Effector memory CD8-positive, alpha-beta T cell (primary cell): Measurements from ENCODE around the gene RPS6KC1.

Source experiments
- ATAC-seq: fragments of 150-1000 bp; cut with Tn5 transposase; replicated peaks from 2 replicates; pipeline ENCODE4 v1.10.0; 2021; ENCODE audit warnings: mild to moderate bottlenecking, moderate library complexity
- DNase-seq, 3 experiments: peaks; one replicate each; pipeline ENCODE4 v3.0.0; 2021
- H3K27ac Mint-ChIP-seq, 2 donors: one replicate each; pipeline ENCODE4 v1.8.0; 2022; ENCODE audit warnings: mild to moderate bottlenecking in 2 of 2, mixed read lengths in 2 of 2, moderate library complexity in 2 of 2
- H3K27me3 Mint-ChIP-seq, 2 donors: one replicate each; pipeline ENCODE4 v1.8.0; 2022; ENCODE audit warnings: mixed read lengths in 2 of 2
- H3K36me3 Mint-ChIP-seq: one replicate; pipeline ENCODE4 v1.8.0; 2022; ENCODE audit warnings: mild to moderate bottlenecking, moderate library complexity, mixed read lengths; ENCODE audit not compliant: insufficient read depth
- H3K4me1 Mint-ChIP-seq, 2 donors: one replicate each; pipeline ENCODE4 v1.8.0; 2022; ENCODE audit warnings: low read depth in 2 of 2, mixed read lengths in 2 of 2
- H3K4me3 Mint-ChIP-seq, 2 donors: one replicate each; pipeline ENCODE4 v1.8.0; 2022; ENCODE audit warnings: mild to moderate bottlenecking in 2 of 2, mixed read lengths in 2 of 2, moderate library complexity in 2 of 2
- H3K9me3 Mint-ChIP-seq, 2 donors: one replicate each; pipeline ENCODE4 v1.8.0; 2022; ENCODE audit warnings: mixed read lengths in 2 of 2

Gene RPS6KC1

DNA sequence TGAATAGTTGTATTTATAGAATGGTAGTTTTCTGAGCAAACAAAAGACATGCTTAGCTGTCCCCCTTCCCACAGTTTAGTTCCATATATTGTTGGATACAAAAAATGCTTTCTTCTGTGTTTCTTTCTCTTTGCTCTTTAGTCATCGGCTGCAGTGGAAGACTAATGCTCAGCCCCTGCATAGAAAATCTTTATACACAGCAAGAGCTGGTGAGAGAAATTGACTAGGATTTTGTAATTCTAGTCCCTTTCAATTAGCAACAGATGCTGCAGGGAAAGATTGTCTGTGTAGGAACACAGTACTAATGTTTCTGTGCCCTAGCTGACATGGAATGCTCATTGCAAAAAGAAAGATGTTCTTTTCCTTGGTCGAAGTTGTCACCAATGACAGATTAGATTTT, 200.9 kb downstream of the RPS6KC1 start:
- H3K4me3 Mint-ChIP-seq = no peak overlapping the region
- H3K9me3 Mint-ChIP-seq = no peaks in the 10 kb centered on the region
- H3K27me3 Mint-ChIP-seq = no peaks in the 10 kb centered on the region
- ATAC-seq (no peak), DNase-seq (no peak)
- H3K27ac Mint-ChIP-seq = no peak overlapping the region
- H3K36me3 Mint-ChIP-seq = peaks cover 3% of the 10 kb centered on the region
- no peaks in the 10 kb centered on the region for H3K4me1 Mint-ChIP-seq

DNA sequence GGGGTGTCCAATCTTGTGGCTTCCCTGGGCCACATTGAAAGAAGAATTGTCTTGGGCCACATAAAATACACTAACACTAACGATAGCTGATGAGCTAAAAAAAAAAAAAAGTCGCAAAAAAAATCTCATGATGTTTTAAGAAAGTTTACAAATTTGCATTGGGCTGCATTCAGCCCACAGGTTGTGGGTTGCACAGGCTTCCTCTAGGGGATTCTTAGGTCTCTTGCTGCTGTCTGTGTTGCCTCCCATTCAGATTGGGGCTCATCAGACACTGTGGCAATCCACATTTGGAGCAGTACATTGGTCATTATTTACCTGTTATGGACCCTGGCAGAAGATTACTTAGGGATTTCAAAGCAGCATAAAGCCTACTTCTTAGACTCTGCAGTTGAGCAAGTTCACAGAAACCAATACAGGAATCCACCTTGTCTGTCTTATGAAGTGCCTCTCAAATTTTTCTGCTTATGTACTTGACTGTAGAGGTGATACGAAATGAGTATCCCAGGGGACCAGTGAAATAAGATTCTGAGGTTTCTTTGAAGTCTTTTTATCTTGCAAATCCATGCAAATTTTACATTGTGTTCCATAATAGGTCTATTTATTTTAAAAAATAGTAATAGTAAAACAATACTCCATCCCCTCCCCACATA, 205.5 kb downstream of the RPS6KC1 start:
- H3K4me1 Mint-ChIP-seq = no peaks in the 10 kb centered on the region
- H3K4me3 Mint-ChIP-seq = no peak overlapping the region
- no peak for ATAC-seq
- DNase-seq = no peak
- no peaks in the 10 kb centered on the region for H3K27me3 Mint-ChIP-seq
- no peaks in the 10 kb centered on the region for H3K9me3 Mint-ChIP-seq
- H3K36me3 Mint-ChIP-seq = no peaks in the 10 kb centered on the region
- no peak overlapping the region for H3K27ac Mint-ChIP-seq

DNA sequence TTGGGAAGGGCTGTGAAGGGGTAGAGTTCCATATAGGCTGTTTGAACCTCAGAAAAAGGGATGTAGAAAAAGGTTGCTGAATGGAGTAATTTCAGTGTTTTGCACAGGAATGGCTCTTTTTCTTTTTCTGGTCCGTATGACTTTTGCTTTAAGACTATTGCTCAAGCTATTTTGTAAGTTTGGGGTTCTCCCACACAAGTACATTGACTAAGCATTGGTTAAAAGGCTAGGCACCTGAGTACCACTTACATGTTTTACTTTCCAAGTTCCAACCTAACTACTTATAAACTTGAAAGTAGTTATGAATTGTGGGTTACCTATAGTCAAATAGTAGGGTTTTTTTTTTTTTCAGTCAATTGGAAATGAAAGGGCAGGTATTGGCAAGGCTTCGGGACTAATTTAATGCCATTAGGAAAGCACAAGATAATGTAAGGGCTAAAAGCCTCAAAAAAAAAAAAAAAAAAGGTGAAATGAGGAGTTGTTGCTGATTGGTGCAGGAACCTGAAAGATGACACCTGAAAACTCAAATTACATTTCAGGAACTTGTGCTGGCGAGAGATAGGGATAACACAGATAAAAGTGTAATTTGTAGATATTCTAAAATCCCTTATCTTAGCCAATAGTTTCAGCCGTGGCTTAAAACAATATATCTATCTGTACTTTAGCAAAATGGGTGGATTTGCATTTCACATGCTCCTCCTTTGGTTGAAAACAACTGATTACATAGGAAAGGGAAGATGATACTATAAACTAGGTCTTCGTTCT, 209.5 kb downstream of the RPS6KC1 start:
- H3K4me1 Mint-ChIP-seq = no peaks in the 10 kb centered on the region
- no peaks in the 10 kb centered on the region for H3K36me3 Mint-ChIP-seq
- ATAC-seq (no peak), DNase-seq (no peak)
- H3K27ac Mint-ChIP-seq = no peak overlapping the region
- no peaks in the 10 kb centered on the region for H3K27me3 Mint-ChIP-seq
- no peak overlapping the region for H3K4me3 Mint-ChIP-seq
- H3K9me3 Mint-ChIP-seq = no peaks in the 10 kb centered on the region

DNA sequence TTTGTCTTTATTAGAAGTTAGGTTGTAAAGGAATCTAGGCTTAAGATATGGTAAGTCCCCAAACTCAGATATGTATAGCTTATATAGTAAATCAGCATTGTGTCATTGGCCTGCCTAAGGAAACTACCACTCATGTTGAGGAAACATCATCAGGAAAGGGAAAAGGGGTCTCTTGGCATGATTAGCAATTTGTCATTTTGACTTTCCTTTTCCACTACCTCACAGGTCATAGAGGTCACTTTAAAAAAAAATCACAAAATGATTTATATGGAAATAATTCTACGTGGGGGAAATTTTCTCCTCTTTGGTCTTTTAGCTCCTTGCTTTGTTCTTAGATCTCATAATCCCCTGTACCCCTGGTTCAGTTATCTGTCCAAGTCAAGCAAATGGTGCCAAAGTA, 213.5 kb downstream of the RPS6KC1 start:
- Mint-ChIP-seq H3K4me3 (no peak overlapping the region), H3K9me3 (no peaks in the 10 kb centered on the region), H3K4me1 (no peaks in the 10 kb centered on the region), H3K36me3 (no peaks in the 10 kb centered on the region), H3K27ac (no peak overlapping the region), H3K27me3 (no peaks in the 10 kb centered on the region)
- ATAC-seq (no peak), DNase-seq (no peak)

DNA sequence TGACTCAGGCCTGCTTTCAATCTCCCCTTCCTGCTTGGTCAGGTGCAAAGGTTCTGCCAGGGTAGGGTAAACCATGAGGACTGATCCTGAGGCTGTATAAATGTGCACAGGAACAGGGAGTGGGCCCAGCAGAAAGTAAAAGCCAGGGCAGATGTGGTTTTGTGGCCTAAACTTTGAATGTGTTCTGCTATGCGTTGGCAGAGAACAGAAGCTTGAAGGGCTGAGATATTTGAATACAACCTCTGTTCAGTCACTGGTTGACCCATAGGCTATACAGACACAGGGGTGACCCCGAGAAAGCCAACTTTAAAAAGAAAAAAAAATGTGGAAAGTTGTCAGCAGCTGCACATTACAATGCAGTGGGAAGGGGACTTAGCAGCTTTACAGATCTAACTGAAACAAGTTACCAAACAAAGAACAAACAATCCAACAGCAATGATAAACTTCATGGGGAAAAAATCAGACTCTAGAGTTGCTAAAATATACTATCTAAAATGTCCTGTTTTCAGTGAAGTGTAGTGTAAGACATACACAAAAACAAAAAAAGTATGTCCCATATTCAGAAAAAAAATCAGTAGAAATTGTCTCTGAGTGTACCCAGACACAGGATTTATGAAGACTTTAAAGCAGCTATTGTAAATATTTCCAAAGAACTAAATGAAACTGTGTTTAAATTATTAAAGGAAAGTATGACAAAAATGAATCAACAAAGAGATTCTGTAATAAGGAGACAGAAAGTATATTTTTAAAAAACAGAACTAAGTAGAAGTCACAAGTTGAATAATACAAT, 216.1 kb downstream of the RPS6KC1 start:
- no peaks in the 10 kb centered on the region for H3K9me3 Mint-ChIP-seq
- no peak for ATAC-seq

DNA sequence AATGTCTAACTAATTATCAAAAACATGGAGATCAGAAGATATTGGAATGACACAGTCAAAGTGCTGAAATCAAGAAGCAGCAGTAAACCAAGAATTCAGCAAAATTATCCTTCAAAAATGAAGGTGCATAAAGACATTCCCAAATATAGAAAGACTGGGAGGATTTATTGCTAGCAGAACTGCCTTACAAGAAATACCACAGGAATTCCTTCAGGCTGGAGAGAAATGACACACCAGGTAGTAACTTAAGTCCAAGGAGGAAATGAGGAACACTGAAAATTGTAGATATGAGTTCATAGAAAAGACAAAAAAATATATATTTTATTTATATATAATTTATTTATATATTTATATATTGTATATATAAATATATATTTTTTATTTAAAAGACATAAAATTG, 217.2 kb downstream of the RPS6KC1 start:
- no peak overlapping the region for H3K4me3 Mint-ChIP-seq
- no peaks in the 10 kb centered on the region for H3K4me1 Mint-ChIP-seq
- H3K27me3 Mint-ChIP-seq = no peaks in the 10 kb centered on the region
- H3K36me3 Mint-ChIP-seq = no peaks in the 10 kb centered on the region
- no peak overlapping the region for H3K27ac Mint-ChIP-seq
- no peaks in the 10 kb centered on the region for H3K9me3 Mint-ChIP-seq
- DNase-seq (no peak), ATAC-seq (no peak)

More for the DNA sequence above, 216.1 kb downstream of the RPS6KC1 start:
- Mint-ChIP-seq H3K4me1 (no peaks in the 10 kb centered on the region), H3K27me3 (no peaks in the 10 kb centered on the region), H3K27ac (no peak overlapping the region), H3K36me3 (no peaks in the 10 kb centered on the region), H3K4me3 (no peak overlapping the region)
- DNase-seq = no peak

DNA sequence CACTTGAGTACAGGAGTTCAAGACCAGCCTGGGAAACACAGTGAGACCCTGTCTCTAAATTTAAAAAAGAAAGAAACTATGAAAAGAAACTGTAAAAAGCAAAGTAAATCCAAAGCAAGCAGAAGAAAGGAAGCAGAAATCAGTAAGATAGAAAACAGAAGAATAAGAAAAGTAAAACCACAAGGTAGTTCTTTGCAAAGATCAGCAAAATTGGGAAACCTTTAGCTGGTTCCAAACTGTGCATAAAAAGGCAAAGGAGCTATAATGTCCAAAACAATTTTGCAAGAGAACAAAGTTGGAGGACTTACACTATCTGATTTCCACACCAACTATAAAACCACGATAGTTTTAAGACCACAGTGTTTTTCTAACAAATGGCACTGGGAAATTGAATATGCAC, 218.8 kb downstream of the RPS6KC1 start:
- Mint-ChIP-seq H3K4me3 (no peak overlapping the region), H3K4me1 (no peaks in the 10 kb centered on the region), H3K36me3 (no peaks in the 10 kb centered on the region), H3K27ac (no peak overlapping the region), H3K27me3 (no peaks in the 10 kb centered on the region), H3K9me3 (no peaks in the 10 kb centered on the region)
- no peak for ATAC-seq
- DNase-seq = no peak

DNA sequence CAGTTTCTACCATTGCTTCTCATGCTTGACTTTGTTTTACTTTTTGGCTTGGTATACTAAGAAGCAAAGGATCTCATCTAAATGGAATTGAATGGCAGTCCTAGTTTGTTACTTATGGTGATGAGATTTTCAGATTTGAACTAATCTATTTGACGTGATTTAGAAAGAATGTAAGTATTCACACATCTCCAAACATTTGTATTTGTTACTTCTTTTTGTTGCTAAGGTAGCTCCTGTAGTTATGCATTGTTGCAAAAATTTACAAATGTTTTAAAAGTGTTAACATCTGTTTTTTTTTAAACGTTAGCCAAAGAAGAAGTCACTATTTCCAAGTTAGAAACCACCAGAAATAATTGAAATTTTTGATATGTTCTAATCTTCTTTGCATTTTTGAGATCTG, 222.5 kb downstream of the RPS6KC1 start:
- Mint-ChIP-seq H3K9me3 (no peaks in the 10 kb centered on the region), H3K27me3 (no peaks in the 10 kb centered on the region), H3K27ac (peak overlapping the region in 1 of 2 donors; percentile 18), H3K36me3 (no peaks in the 10 kb centered on the region), H3K4me1 (no peaks in the 10 kb centered on the region), H3K4me3 (no peak overlapping the region)
- DNase-seq (no peak), ATAC-seq (no peak)

DNA sequence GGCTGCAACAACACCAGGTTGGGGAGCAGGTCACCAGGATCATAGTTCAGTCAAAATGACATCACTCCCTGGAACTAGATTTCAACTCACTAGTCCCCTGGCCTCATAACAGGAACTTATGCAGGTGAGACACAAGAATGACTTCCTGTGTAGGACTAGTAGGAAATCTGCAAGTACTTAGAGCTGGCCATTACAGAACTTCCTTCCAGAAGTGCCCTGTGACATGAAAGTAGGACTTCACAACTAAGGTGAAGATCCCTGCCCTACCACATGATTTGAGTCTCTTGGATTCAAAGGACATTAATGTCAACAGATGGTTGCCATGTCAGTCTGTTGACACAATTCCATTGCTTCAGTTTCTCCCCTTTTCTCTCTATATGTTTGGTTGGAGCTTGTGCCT, 223.1 kb downstream of the RPS6KC1 start:
- Mint-ChIP-seq H3K36me3 (no peaks in the 10 kb centered on the region), H3K27ac (peak overlapping the region in 1 of 2 donors; percentile 18), H3K4me3 (no peak overlapping the region), H3K4me1 (no peaks in the 10 kb centered on the region), H3K9me3 (no peaks in the 10 kb centered on the region), H3K27me3 (no peaks in the 10 kb centered on the region)
- ATAC-seq (no peak), DNase-seq (no peak)

DNA sequence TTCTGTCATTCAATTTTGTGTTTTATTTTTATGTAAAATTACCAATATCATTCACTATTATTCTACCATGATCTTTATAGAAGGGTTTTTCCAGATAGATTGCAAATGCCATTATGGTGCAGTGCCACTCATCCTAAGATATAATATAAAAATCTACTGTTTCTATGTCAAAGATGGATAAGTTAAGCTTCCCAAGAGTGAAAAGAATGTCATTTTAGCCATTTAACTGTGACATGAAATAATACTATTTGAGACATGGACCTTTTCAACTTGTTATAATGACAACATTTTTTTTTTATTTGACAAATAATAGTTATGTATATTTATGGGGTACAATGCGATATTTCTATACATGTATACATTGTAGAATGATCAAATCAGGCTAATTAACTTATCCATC, 224.3 kb downstream of the RPS6KC1 start:
- DNase-seq (no peak), ATAC-seq (no peak)
- H3K9me3 Mint-ChIP-seq = no peaks in the 10 kb centered on the region
- H3K36me3 Mint-ChIP-seq = no peaks in the 10 kb centered on the region
- H3K27ac Mint-ChIP-seq = no peak overlapping the region
- no peaks in the 10 kb centered on the region for H3K27me3 Mint-ChIP-seq
- no peak overlapping the region for H3K4me3 Mint-ChIP-seq
- no peaks in the 10 kb centered on the region for H3K4me1 Mint-ChIP-seq

DNA sequence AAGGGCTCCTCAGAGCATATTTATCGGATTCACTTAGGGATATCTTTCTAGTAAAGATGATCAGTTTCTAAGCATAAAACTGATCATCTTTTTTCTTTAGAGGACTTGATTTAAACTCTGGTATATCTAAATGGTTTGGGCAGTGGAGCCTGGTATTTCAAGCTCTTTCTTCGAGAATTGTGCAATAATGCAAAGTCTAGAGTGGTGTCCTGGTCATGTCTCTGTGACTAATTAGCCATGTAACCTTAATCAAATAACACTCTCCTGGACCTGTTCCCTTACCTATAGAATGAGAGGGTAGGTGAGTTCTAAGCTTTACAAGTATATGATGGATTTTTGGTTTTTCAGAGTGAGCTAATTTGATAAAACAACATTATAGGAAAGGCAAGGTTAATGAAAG, 225.2 kb downstream of the RPS6KC1 start:
- Mint-ChIP-seq H3K9me3 (no peaks in the 10 kb centered on the region), H3K4me3 (no peak overlapping the region), H3K27me3 (no peaks in the 10 kb centered on the region), H3K4me1 (no peaks in the 10 kb centered on the region), H3K27ac (no peak overlapping the region), H3K36me3 (no peaks in the 10 kb centered on the region)
- ATAC-seq = no peak
- no peak for DNase-seq

DNA sequence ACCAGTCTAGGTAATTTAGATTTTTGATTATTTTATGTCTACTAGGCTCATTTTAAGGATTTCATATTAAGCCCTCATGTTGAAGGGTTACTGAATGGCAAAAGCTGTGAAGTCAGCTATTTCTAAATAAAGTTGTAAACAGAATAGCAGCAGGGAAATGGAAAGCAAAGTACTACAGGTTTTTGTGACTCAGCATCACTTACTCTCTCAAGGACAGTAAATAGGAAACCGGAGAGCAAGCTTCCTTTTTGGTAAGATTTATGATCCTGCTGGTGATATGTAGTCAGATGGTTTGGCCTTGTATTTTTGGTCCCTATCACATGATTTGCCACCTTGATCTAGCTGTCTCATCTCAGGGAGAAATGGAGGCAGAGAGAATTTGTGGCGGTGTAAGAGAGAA, 226.0 kb downstream of the RPS6KC1 start:
- Mint-ChIP-seq H3K9me3 (no peaks in the 10 kb centered on the region), H3K27me3 (no peaks in the 10 kb centered on the region), H3K27ac (no peak overlapping the region), H3K36me3 (no peaks in the 10 kb centered on the region), H3K4me3 (no peak overlapping the region), H3K4me1 (no peaks in the 10 kb centered on the region)
- no peak for DNase-seq
- ATAC-seq = no peak

DNA sequence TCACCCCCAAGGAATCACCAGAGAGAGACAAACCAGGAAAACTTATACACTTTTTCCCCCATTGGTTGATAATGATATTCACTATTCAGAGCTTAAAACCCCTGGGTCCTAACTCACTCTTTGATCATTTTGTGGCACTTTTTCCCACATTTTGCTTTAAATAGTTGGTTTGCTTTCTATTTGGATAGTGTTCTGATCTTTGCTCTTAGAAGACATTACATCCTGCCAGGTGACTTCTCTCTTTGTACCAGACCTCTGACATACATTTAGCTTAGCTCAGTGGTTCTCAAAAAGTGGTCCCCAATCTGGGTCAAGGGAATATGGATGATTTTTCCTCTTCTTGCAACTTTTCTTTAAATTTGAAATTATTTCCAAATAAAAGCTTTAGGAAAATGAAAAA, 228.4 kb downstream of the RPS6KC1 start:
- Mint-ChIP-seq H3K9me3 (no peaks in the 10 kb centered on the region), H3K36me3 (no peaks in the 10 kb centered on the region), H3K27ac (no peak overlapping the region), H3K4me3 (no peak overlapping the region), H3K27me3 (no peaks in the 10 kb centered on the region), H3K4me1 (no peaks in the 10 kb centered on the region)
- ATAC-seq (no peak), DNase-seq (no peak)
